GM21786 (cell line): ENCODE results near the gene BEGAIN.

Source experiments
- ATAC-seq: cut with Tn5 transposase; IDR thresholded peaks from one replicate; pipeline ENCODE4 v1.9.1; 2021; ENCODE audit not compliant: unreplicated experiment

BEGAIN gene

GRCh38 chr14:100539766-100540140 lies 47.5 kb downstream of the BEGAIN start:
- ATAC-seq, result no peak

GRCh38 chr14:100539003-100539660 lies 48.1 kb downstream of the BEGAIN start:
- no peak for ATAC-seq

GRCh38 chr14:100538351-100539002 lies 48.7 kb downstream of the BEGAIN start:
- ATAC-seq, result no peak

- no peak for ATAC-seq
Observed at GRCh38 chr14:100537446-100538350, 49.5 kb downstream of the BEGAIN start.

- no peak for ATAC-seq
Observed at GRCh38 chr14:100536721-100537445, 50.3 kb downstream of the BEGAIN start.

GRCh38 chr14:100536121-100536510 lies 51.1 kb downstream of the BEGAIN start:
- ATAC-seq, result no peak

GRCh38 chr14:100535287-100536120 lies 51.7 kb downstream of the BEGAIN start:
- no peak for ATAC-seq

GRCh38 chr14:100534528-100535286 lies 52.5 kb downstream of the BEGAIN start:
- ATAC-seq, result no peak

- ATAC-seq, result no peak
Observed at GRCh38 chr14:100533656-100534485, 53.3 kb downstream of the BEGAIN start.

- ATAC-seq, result no peak
Observed at GRCh38 chr14:100532906-100533655, 54.1 kb downstream of the BEGAIN start.

GRCh38 chr14:100532154-100532861 lies 54.9 kb downstream of the BEGAIN start:
- no peak for ATAC-seq

GRCh38 chr14:100531152-100532121 lies 55.8 kb downstream of the BEGAIN start:
- no peak for ATAC-seq

GRCh38 chr14:100530270-100531072 lies 56.7 kb downstream of the BEGAIN start:
- no peak for ATAC-seq

GRCh38 chr14:100529561-100530031 lies 57.6 kb downstream of the BEGAIN start:
- no peak for ATAC-seq

- ATAC-seq, result no peak
Observed at GRCh38 chr14:100528962-100529560, 58.2 kb downstream of the BEGAIN start.
